GM23338 (cell line): ENCODE data around the gene SLC6A11. TPM values are rescaled to one million over a fixed set of nuclear protein-coding genes. Genes with fewer than 3 reads are reported as not detected.

Source experiments
- ATAC-seq: fragments of 200-7000 bp; cut with Tn5 transposase; 3 replicates; pipeline ENCODE4 v1.9.1; 2020
- DNase-seq: peaks from one replicate; pipeline ENCODE4 v3.0.0-alpha.2; 2015; ENCODE audit warnings: low spot score
- H2AFZ ChIP-seq: fragments of 200-600 bp; sonication (generic); 2 replicates; pipeline ENCODE4 v1.8.0; 2016; ENCODE audit warnings: antibody characterized with exemption, mild to moderate bottlenecking, moderate library complexity
- H3F3A ChIP-seq: fragments of 200-600 bp; sonication (generic); replicated peaks from 2 replicates; pipeline ENCODE4 v1.8.0; 2017; ENCODE audit warnings: antibody characterized with exemption, mixed run types, low read depth
- H3K27ac ChIP-seq: fragments of 200-600 bp; sonication (generic); 2 replicates; pipeline ENCODE4 v1.6.1; 2016; ENCODE audit warnings: low read depth
- H3K27me3 ChIP-seq: fragments of 200-600 bp; sonication (generic); 2 replicates; pipeline ENCODE4 v1.8.0; 2016; ENCODE audit warnings: mild to moderate bottlenecking, mixed run types, moderate library complexity; ENCODE audit not compliant: insufficient read depth
- H3K36me3 ChIP-seq: fragments of 200-600 bp; sonication (generic); 2 replicates; pipeline ENCODE4 v1.8.0; 2016; ENCODE audit warnings: mild to moderate bottlenecking; ENCODE audit not compliant: insufficient read depth
- H3K4me1 ChIP-seq: fragments of 200-600 bp; sonication (generic); 2 replicates; pipeline ENCODE4 v1.8.0; 2016; ENCODE audit warnings: mild to moderate bottlenecking, moderate library complexity; ENCODE audit not compliant: insufficient read depth
- H3K4me2 ChIP-seq: fragments of 200-600 bp; sonication (generic); 2 replicates; pipeline ENCODE4 v1.7.1; 2017; ENCODE audit warnings: mixed run types
- H3K4me3 ChIP-seq: fragments of 200-600 bp; sonication (generic); 2 replicates; pipeline ENCODE4 v1.6.1; 2016; ENCODE audit warnings: mixed run types
- H3K79me2 ChIP-seq: fragments of 200-600 bp; sonication (generic); replicated peaks from 2 replicates; pipeline ENCODE4 v1.8.0; 2017; ENCODE audit warnings: mild to moderate bottlenecking; ENCODE audit not compliant: insufficient read depth
- H3K9me2 ChIP-seq: fragments of 200-600 bp; sonication (generic); 2 replicates; pipeline ENCODE4 v1.8.0; 2017; ENCODE audit not compliant: insufficient read depth
- H4K20me1 ChIP-seq: fragments of 200-600 bp; sonication (generic); replicated peaks from 2 replicates; pipeline ENCODE4 v1.8.0; 2017; ENCODE audit warnings: mild to moderate bottlenecking; ENCODE audit not compliant: insufficient read depth
- H3K27ac Mint-ChIP-seq: 2 replicates; pipeline ENCODE4 v1.8.0; 2020; ENCODE audit warnings: inconsistent platforms, mild to moderate bottlenecking, moderate library complexity, mixed read lengths
- H3K27me3 Mint-ChIP-seq: 3 replicates; pipeline ENCODE4 v1.8.0; 2022; ENCODE audit warnings: low read depth, mild to moderate bottlenecking, moderate library complexity, mixed read lengths, inconsistent platforms; ENCODE audit not compliant: insufficient read depth, poor library complexity
- H3K36me3 Mint-ChIP-seq: 3 replicates; pipeline ENCODE4 v1.8.0; 2021; ENCODE audit warnings: low read depth, mild to moderate bottlenecking, inconsistent platforms, moderate library complexity, mixed read lengths
- H3K4me1 Mint-ChIP-seq: 3 replicates; pipeline ENCODE4 v1.8.0; 2020; ENCODE audit warnings: mild to moderate bottlenecking, inconsistent platforms, mixed read lengths
- H3K4me3 Mint-ChIP-seq: 3 replicates; pipeline ENCODE4 v1.8.0; 2021; ENCODE audit warnings: moderate library complexity, mild to moderate bottlenecking, inconsistent platforms, mixed read lengths
- H3K9me3 Mint-ChIP-seq: 3 replicates; pipeline ENCODE4 v1.8.0; 2020; ENCODE audit warnings: moderate library complexity, mild to moderate bottlenecking, inconsistent platforms, mixed read lengths
- CREB1 ChIP-seq: fragments of 250-450 bp; sonication (Bioruptor Pico); IDR thresholded peaks from 2 replicates; pipeline ENCODE4 v1.5.0; 2020; ENCODE audit warnings: low read depth, mild to moderate bottlenecking, moderate library complexity
- EZH2phosphoT487 ChIP-seq: fragments of 200-600 bp; sonication (generic); IDR thresholded peaks from one replicate; pipeline ENCODE4 v1.8.1; 2018; ENCODE audit warnings: antibody characterized with exemption; ENCODE audit not compliant: unreplicated experiment
- JUNB ChIP-seq: IDR thresholded peaks from one replicate; pipeline ENCODE4 v1.6.1; 2016; ENCODE audit warnings: antibody characterized with exemption; ENCODE audit not compliant: unreplicated experiment
- ZNF114 ChIP-seq: fragments of 250-450 bp; sonication (Bioruptor Pico); IDR thresholded peaks from 2 replicates; pipeline ENCODE4 v1.5.0; 2020; ENCODE audit warnings: mild to moderate bottlenecking, moderate library complexity
- ZNF331 ChIP-seq: fragments of 250-450 bp; sonication (Bioruptor Pico); IDR thresholded peaks from 2 replicates; pipeline ENCODE4 v1.5.0; 2020; ENCODE audit warnings: low read depth, mild to moderate bottlenecking, moderate library complexity
- polyA plus RNA-seq: library from polyadenylated mRNA; unstranded; fragments of >200 nt; fragmentation: Nextera tagmentation; extraction: Ambion mirVana; gene quantifications from 2 replicates; pipeline ENCODE4 v1.2.1, GENCODE V29; 2016
- total RNA-seq: library from RNA; depleted of rRNA; stranded (reverse); fragments of >200 nt; shearing (Covaris generic); gene quantifications from 2 replicates; pipeline ENCODE4 v1.2.3, GENCODE V29; 2014
- TF ChIP-seq, protein P1 (sequence below), 2 experiments: fragments of 200-600 bp in 1 of 2; sonication (generic) in 1 of 2; conservative IDR thresholded peaks; 2 replicates each; pipeline versions ENCODE4 v1.5.1 to v1.6.1; 2016 to 2017; ENCODE audit warnings: antibody characterized with exemption in 2 of 2, low read depth in 2 of 2, mild to moderate bottlenecking in 2 of 2, moderate library complexity in 1 of 2
- TF ChIP-seq, protein P2 (sequence below): IDR thresholded peaks from 2 replicates; pipeline ENCODE4 v1.6.1; 2016; ENCODE audit warnings: antibody characterized with exemption
- TF ChIP-seq, protein P3 (sequence below): IDR thresholded peaks from one replicate; pipeline ENCODE4 v1.6.1; 2018; ENCODE audit warnings: antibody characterized with exemption; ENCODE audit not compliant: unreplicated experiment

Gene SLC6A11
- total and polyA plus RNA-seq, 2 experiments from 2014 or later, result 0.47 to 1.1 TPM

DNA sequence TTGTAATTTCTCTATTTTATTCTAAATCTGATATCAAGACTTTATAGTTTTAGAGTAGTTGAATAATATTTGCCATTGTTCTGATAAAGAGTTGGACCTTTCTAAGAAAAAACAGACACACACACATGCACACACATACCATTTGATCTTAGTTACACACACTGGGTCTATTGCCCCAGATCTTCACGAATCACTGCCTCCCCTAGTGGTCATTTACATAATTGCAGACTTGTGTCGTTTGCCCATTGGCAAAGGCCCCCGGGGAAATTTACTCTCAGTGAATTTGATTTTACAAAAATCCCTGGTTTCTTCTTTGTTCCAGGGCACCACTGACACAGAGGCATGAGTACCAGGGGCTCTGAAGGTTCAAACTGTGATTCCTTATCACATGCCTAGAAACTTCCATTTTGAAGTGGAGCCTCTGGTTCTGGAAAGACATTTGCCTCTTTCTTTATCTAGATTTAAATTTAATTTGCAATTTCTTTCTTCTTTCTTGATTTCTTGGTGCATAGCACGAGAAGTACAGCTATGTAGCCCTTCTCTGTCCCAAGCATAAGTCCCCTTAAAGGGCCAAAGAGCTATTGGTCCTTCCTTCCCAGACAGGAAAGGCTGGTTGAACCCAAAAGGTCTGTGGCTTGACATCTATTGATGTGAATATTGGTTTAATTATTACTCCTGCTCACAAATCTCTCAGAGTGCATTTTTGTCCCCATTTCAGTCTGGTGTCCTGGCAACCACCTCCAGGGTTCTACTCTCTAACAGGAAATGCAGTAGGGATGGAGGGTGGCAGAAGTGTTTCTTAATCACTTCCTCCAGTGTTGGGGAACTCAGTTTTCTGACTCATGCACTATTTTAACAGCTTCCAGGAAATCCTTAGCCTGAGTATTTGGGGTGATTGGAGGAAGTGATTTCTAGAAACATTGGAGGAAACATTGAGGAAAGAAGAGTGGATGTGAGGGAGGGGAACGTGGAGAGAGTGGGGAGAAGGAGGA lies 32.4 kb upstream of the SLC6A11 start:
- no peak for TF ChIP-seq ZNF331 (CRISPR knock-in tag)
- TF ChIP-seq, protein P1, sequence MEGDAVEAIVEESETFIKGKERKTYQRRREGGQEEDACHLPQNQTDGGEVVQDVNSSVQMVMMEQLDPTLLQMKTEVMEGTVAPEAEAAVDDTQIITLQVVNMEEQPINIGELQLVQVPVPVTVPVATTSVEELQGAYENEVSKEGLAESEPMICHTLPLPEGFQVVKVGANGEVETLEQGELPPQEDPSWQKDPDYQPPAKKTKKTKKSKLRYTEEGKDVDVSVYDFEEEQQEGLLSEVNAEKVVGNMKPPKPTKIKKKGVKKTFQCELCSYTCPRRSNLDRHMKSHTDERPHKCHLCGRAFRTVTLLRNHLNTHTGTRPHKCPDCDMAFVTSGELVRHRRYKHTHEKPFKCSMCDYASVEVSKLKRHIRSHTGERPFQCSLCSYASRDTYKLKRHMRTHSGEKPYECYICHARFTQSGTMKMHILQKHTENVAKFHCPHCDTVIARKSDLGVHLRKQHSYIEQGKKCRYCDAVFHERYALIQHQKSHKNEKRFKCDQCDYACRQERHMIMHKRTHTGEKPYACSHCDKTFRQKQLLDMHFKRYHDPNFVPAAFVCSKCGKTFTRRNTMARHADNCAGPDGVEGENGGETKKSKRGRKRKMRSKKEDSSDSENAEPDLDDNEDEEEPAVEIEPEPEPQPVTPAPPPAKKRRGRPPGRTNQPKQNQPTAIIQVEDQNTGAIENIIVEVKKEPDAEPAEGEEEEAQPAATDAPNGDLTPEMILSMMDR (conservative IDR thresholded peaks at IDR 0.05; ENCODE audit: low read depth in 2 of 2), result peak; percentile 79 to 84
- Mint-ChIP-seq H3K36me3 (no peaks in the 10 kb centered on the region), H3K9me3 (no peaks in the 10 kb centered on the region), H3K4me1 (no peaks in the 10 kb centered on the region; the same call in 2 of the 3 replicates), H3K27ac (no peak overlapping the region), H3K4me3 (no peak overlapping the region), H3K27me3 (peaks cover 2% of the 10 kb centered on the region)
- H4K20me1 ChIP-seq, result no peaks in the 10 kb centered on the region
- DNase-seq, result peak; percentile 78
- H3K4me1 ChIP-seq, result no peaks in the 10 kb centered on the region
- peak overlapping the region; percentile 60; the same call in 1 of the 2 replicates for H2AFZ ChIP-seq
- H3K9me2 ChIP-seq, result 0 out of 2 replicates have a peak, but pooled peaks cover 3% of the 10 kb centered on the region
- no peaks in the 10 kb centered on the region for H3K79me2 ChIP-seq
- ATAC-seq, result peak; percentile 82
- no peaks in the 10 kb centered on the region for H3F3A ChIP-seq
- H3K4me3 ChIP-seq, result no peak overlapping the region
- no peaks in the 10 kb centered on the region for H3K36me3 ChIP-seq
- H3K27me3 ChIP-seq, result no peaks in the 10 kb centered on the region
- H3K27ac ChIP-seq, result no peak overlapping the region
- H3K4me2 ChIP-seq, result no peak overlapping the region

DNA sequence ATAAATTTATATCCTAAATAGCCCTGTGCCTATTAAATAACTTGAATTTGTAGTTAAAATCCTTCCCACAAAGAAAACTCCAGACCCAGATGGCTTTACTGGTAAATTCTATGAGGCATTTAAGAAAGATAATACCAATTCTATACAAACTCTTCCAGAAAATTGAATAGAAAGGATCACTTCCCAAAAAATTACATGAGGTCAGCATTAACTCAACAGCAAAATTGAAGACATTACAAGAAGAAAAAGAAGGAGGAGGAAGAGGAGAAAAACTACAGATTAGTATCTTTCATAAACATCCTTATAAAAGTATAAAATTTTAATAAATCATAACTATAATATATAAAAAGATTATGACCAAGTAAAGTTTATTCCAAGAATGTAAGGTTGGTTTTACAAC lies 29.4 kb upstream of the SLC6A11 start:
- Histone ChIP-seq H3K79me2 (no peaks in the 10 kb centered on the region), H4K20me1 (no peaks in the 10 kb centered on the region), H3K27ac (no peak overlapping the region), H3K27me3 (no peaks in the 10 kb centered on the region), H3K9me2 (no peaks in the 10 kb centered on the region), H3K4me2 (no peak overlapping the region), H3K4me3 (no peak overlapping the region), H3F3A (no peaks in the 10 kb centered on the region), H3K4me1 (no peaks in the 10 kb centered on the region), H3K36me3 (no peaks in the 10 kb centered on the region), H2AFZ (no peak overlapping the region)
- H3K27me3 Mint-ChIP-seq, result no peaks in the 10 kb centered on the region
- H3K4me1 Mint-ChIP-seq, result no peaks in the 10 kb centered on the region; the same call in 2 of the 3 replicates
- no peaks in the 10 kb centered on the region for H3K36me3 Mint-ChIP-seq
- H3K9me3 Mint-ChIP-seq, result no peaks in the 10 kb centered on the region
- no peak overlapping the region for H3K4me3 Mint-ChIP-seq
- ATAC-seq (no peak), DNase-seq (no peak)
- H3K27ac Mint-ChIP-seq, result no peak overlapping the region
- TF ChIP-seq, protein P2, sequence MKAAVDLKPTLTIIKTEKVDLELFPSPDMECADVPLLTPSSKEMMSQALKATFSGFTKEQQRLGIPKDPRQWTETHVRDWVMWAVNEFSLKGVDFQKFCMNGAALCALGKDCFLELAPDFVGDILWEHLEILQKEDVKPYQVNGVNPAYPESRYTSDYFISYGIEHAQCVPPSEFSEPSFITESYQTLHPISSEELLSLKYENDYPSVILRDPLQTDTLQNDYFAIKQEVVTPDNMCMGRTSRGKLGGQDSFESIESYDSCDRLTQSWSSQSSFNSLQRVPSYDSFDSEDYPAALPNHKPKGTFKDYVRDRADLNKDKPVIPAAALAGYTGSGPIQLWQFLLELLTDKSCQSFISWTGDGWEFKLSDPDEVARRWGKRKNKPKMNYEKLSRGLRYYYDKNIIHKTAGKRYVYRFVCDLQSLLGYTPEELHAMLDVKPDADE, result no peak
- TF ChIP-seq JUNB (no peak), ZNF331 (CRISPR knock-in tag) (no peak), ZNF114 (CRISPR knock-in tag) (no peak), CREB1 (CRISPR knock-in tag) (no peak), EZH2phosphoT487 (no peak)
- TF ChIP-seq, protein P3, sequence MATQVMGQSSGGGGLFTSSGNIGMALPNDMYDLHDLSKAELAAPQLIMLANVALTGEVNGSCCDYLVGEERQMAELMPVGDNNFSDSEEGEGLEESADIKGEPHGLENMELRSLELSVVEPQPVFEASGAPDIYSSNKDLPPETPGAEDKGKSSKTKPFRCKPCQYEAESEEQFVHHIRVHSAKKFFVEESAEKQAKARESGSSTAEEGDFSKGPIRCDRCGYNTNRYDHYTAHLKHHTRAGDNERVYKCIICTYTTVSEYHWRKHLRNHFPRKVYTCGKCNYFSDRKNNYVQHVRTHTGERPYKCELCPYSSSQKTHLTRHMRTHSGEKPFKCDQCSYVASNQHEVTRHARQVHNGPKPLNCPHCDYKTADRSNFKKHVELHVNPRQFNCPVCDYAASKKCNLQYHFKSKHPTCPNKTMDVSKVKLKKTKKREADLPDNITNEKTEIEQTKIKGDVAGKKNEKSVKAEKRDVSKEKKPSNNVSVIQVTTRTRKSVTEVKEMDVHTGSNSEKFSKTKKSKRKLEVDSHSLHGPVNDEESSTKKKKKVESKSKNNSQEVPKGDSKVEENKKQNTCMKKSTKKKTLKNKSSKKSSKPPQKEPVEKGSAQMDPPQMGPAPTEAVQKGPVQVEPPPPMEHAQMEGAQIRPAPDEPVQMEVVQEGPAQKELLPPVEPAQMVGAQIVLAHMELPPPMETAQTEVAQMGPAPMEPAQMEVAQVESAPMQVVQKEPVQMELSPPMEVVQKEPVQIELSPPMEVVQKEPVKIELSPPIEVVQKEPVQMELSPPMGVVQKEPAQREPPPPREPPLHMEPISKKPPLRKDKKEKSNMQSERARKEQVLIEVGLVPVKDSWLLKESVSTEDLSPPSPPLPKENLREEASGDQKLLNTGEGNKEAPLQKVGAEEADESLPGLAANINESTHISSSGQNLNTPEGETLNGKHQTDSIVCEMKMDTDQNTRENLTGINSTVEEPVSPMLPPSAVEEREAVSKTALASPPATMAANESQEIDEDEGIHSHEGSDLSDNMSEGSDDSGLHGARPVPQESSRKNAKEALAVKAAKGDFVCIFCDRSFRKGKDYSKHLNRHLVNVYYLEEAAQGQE, result no peak
- TF ChIP-seq, protein P1 (conservative IDR thresholded peaks at IDR 0.05; ENCODE audit: low read depth in 2 of 2), result no peak
